Activated naive CD4-positive, alpha-beta T cell treated with anti-CD3 and anti-CD28 coated beads, Interleukin-2, amount 50 U/mL, for 72 hours (primary cell): Measurements from ENCODE around the gene VOPP1. TPM values are rescaled to one million over a fixed set of nuclear protein-coding genes. Genes with fewer than 3 reads are reported as not detected.

Experiments used
- ATAC-seq, 2 donors: fragments of 150-1000 bp; cut with Tn5 transposase; 2 replicates each; pipeline ENCODE4 v1.10.0; 2021; ENCODE audit warnings: mild to moderate bottlenecking in 2 of 2, moderate library complexity in 2 of 2
- DNase-seq, 2 donors: peaks; one replicate each; pipeline ENCODE4 v3.0.0; 2021 to 2022; ENCODE audit warnings: low spot score in 2 of 2
- H3K27ac Mint-ChIP-seq, 2 donors: one replicate each; pipeline ENCODE4 v1.8.0; 2022; ENCODE audit warnings: mild to moderate bottlenecking in 2 of 2, mixed read lengths in 2 of 2
- H3K36me3 Mint-ChIP-seq, 2 donors: one replicate each; pipeline ENCODE4 v1.8.0; 2022; ENCODE audit warnings: mixed read lengths in 2 of 2
- H3K9me3 Mint-ChIP-seq, 2 donors: one replicate each; pipeline ENCODE4 v1.8.0; 2022; ENCODE audit warnings: mixed read lengths in 2 of 2
- total RNA-seq, 2 donors: library from RNA; stranded (reverse); gene quantifications; one replicate each; pipeline ENCODE4 v1.2.3, GENCODE V29; 2022

VOPP1 gene
- total RNA-seq, 2 donors from 2014 or later, result 52.0 to 124 TPM

GRCh38 chr7:55498142-55498541, 74.2 kb downstream of the VOPP1 start:
- no peak for ATAC-seq

GRCh38 chr7:55497521-55497920, 74.8 kb downstream of the VOPP1 start:
- H3K27ac Mint-ChIP-seq, result no peak overlapping the region
- DNase-seq (no peak), ATAC-seq (no peak)
- H3K9me3 Mint-ChIP-seq, result no peaks in the 10 kb centered on the region
- peaks cover 13 to 14% of the 10 kb centered on the region in 2 donors for H3K36me3 Mint-ChIP-seq

More at GRCh38 chr7:55498142-55498541, 74.2 kb downstream of the VOPP1 start:
- peaks cover 13 to 14% of the 10 kb centered on the region in 2 donors for H3K36me3 Mint-ChIP-seq
- H3K27ac Mint-ChIP-seq, result peak overlapping the region in 1 of 2 donors; percentile 29
- no peak for DNase-seq
- no peaks in the 10 kb centered on the region for H3K9me3 Mint-ChIP-seq

DNA sequence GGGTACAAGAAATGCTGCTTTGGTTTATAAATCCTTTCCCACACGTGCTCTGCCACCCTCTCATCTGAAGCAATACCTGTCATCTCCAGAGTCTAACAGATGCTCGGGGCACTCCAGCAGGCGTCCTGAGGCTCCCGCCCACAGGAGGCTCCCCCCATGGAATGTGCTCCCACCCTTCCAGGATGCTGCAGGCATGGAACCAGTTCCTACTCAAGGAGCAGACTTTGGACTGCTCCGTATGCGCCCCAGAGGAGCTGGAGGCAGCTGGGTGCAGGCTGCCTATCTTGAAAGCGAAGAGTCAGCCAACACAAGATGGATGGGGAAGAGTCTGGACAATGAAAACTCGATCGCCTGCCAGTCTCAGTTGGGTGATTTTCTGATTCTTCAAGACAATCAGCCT, 75.4 kb downstream of the VOPP1 start:
- no peaks in the 10 kb centered on the region for H3K9me3 Mint-ChIP-seq
- ATAC-seq (no peak), DNase-seq (no peak)
- H3K27ac Mint-ChIP-seq, result peak overlapping the region in 1 of 2 donors; percentile 44
- peaks cover 13 to 14% of the 10 kb centered on the region in 2 donors for H3K36me3 Mint-ChIP-seq

DNA sequence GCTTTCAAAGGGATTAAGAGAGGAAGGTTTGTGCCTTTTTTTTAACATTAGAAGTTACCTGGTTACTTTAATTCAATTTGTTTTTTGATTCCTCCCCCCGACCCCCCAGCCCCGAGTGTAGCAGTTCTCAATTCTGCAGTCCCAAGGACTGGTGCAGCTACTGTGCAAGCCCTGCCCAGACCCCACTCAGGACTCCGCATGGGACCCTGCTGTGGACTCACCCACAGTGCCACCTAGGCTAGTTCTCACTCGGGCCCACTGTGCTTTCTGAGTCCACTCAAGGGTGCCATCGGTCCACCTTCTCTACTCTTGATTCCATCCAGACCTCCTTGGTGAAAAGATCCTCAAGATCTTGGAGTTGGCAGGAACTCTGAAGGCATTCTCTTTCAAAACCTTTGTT, 77.4 kb downstream of the VOPP1 start:
- Mint-ChIP-seq H3K9me3 (no peaks in the 10 kb centered on the region), H3K27ac (peak overlapping the region; percentile 5 to 18), H3K36me3 (peaks cover 15 to 16% of the 10 kb centered on the region in 2 donors)
- no peak for ATAC-seq
- DNase-seq, result no peak

GRCh38 chr7:55493408-55493807, 78.9 kb downstream of the VOPP1 start:
- H3K27ac Mint-ChIP-seq, result peak overlapping the region; percentile 51 to 81
- peaks cover 17 to 23% of the 10 kb centered on the region in 2 donors for H3K36me3 Mint-ChIP-seq
- peak in 1 of 2 donors; percentile 56 for ATAC-seq
- no peaks in the 10 kb centered on the region for H3K9me3 Mint-ChIP-seq
- no peak for DNase-seq

DNA sequence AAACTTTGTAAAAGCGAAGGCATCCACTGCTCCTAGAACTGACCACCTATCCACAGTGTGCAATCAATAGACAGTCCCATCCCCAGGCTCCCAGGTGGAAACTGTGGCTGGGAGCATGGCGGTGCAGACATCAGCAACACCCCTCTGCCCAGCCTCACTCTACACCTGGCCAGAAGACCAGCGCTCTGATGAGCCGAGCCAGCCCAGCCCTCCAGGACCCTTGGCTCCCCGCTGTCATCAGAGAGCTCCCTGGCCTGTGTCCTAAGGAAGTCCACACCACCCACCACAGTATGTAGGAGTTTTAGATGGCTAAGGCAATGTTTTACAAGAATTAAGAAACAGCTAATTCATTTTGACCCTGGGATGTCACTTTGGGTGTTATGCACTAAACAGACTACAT, 81.0 kb downstream of the VOPP1 start:
- Mint-ChIP-seq H3K9me3 (no peaks in the 10 kb centered on the region), H3K27ac (peak overlapping the region in 1 of 2 donors; percentile 47), H3K36me3 (peaks cover 17 to 43% of the 10 kb centered on the region in 2 donors)
- DNase-seq (no peak), ATAC-seq (no peak)

GRCh38 chr7:55490099-55490498, 82.2 kb downstream of the VOPP1 start:
- Mint-ChIP-seq H3K9me3 (no peaks in the 10 kb centered on the region), H3K36me3 (peaks cover 11 to 51% of the 10 kb centered on the region in 2 donors), H3K27ac (peak overlapping the region in 1 of 2 donors; percentile 44)
- no peak for ATAC-seq
- no peak for DNase-seq

GRCh38 chr7:55489552-55489951, 82.8 kb downstream of the VOPP1 start:
- DNase-seq (no peak), ATAC-seq (no peak)
- no peaks in the 10 kb centered on the region for H3K9me3 Mint-ChIP-seq
- peak overlapping the region in 1 of 2 donors; percentile 69 for H3K27ac Mint-ChIP-seq
- H3K36me3 Mint-ChIP-seq, result peaks cover 12 to 55% of the 10 kb centered on the region in 2 donors

- peak overlapping the region; percentile 6 to 92 for H3K27ac Mint-ChIP-seq
- no peaks in the 10 kb centered on the region for H3K9me3 Mint-ChIP-seq
- H3K36me3 Mint-ChIP-seq, result peaks cover 18 to 62% of the 10 kb centered on the region in 2 donors
- DNase-seq, result no peak
- no peak for ATAC-seq
Measured at GRCh38 chr7:55488804-55489340, 83.4 kb downstream of the VOPP1 start.

- ATAC-seq (no peak), DNase-seq (no peak)
- H3K27ac Mint-ChIP-seq, result peak overlapping the region; percentile 6 to 92
- peaks cover 18 to 68% of the 10 kb centered on the region in 2 donors for H3K36me3 Mint-ChIP-seq
- no peaks in the 10 kb centered on the region for H3K9me3 Mint-ChIP-seq
Measured at GRCh38 chr7:55488216-55488615, 84.1 kb downstream of the VOPP1 start.

- no peaks in the 10 kb centered on the region for H3K9me3 Mint-ChIP-seq
- peaks cover 18 to 69% of the 10 kb centered on the region in 2 donors for H3K36me3 Mint-ChIP-seq
- peak overlapping the region; percentile 6 to 31 for H3K27ac Mint-ChIP-seq
- DNase-seq (no peak), ATAC-seq (peak; percentile 30 to 33)
Measured at GRCh38 chr7:55486991-55487390, 85.3 kb downstream of the VOPP1 start.

- no peak for ATAC-seq
- no peak for DNase-seq
- H3K9me3 Mint-ChIP-seq, result no peaks in the 10 kb centered on the region
- no peak overlapping the region for H3K27ac Mint-ChIP-seq
- H3K36me3 Mint-ChIP-seq, result peaks cover 18 to 69% of the 10 kb centered on the region in 2 donors
Measured at GRCh38 chr7:55486192-55486590, 86.1 kb downstream of the VOPP1 start.

- no peaks in the 10 kb centered on the region for H3K9me3 Mint-ChIP-seq
- peaks cover 18 to 73% of the 10 kb centered on the region in 2 donors for H3K36me3 Mint-ChIP-seq
- DNase-seq (no peak), ATAC-seq (no peak)
- H3K27ac Mint-ChIP-seq, result peak overlapping the region in 1 of 2 donors; percentile 41
Measured at GRCh38 chr7:55485501-55486191, 86.7 kb downstream of the VOPP1 start.

DNA sequence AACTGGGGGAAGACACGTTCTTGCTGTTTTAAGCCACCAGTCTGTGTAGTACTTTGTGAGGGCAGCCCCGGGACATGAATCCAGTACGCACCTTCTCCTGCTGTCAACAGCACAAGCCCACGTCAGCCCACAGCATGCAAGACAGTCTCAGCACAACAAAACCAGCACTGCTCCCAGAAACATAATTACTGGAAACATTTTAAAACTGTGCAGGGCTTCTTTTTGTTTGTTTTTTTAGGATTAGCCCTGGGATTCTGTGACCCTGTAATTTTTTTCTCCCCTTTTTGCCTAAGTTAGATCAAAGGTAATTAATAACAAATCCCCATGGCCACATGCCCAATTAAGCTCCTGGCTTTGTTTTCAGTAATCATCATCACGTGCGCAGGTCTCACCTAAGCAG, 87.5 kb downstream of the VOPP1 start:
- ATAC-seq (no peak), DNase-seq (no peak)
- no peaks in the 10 kb centered on the region for H3K9me3 Mint-ChIP-seq
- H3K36me3 Mint-ChIP-seq, result peaks cover 16 to 72% of the 10 kb centered on the region in 2 donors
- peak overlapping the region; percentile 59 to 84 for H3K27ac Mint-ChIP-seq

GRCh38 chr7:55484241-55484640, 88.1 kb downstream of the VOPP1 start:
- DNase-seq, result no peak
- peak; percentile 23 to 44 for ATAC-seq

DNA sequence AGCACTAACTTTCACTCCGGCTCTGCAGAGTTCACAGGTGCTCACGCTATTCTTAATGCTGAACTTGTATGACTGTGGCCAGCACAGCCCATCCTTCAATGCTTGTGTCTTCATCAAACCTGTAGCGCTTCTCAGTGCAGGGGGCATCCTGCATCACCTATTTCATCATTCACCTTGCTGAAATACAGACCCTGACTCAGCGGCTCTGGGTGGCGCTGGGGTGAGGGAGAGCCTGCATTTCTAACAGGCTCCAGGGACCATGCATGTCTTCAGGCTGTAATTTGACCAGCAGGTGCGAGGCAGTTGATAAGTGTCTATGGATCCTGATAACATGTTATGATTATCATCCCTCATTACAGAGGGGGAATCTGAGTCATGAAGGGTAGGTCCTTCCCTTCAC, 89.3 kb downstream of the VOPP1 start:
- DNase-seq (no peak), ATAC-seq (no peak)
- Mint-ChIP-seq H3K9me3 (no peaks in the 10 kb centered on the region), H3K27ac (peak overlapping the region; percentile 59 to 84), H3K36me3 (peaks cover 11 to 54% of the 10 kb centered on the region in 2 donors)

More at GRCh38 chr7:55484241-55484640, 88.1 kb downstream of the VOPP1 start:
- H3K36me3 Mint-ChIP-seq, result peaks cover 11 to 66% of the 10 kb centered on the region in 2 donors
- H3K9me3 Mint-ChIP-seq, result no peaks in the 10 kb centered on the region
- H3K27ac Mint-ChIP-seq, result peak overlapping the region; percentile 59 to 84

DNA sequence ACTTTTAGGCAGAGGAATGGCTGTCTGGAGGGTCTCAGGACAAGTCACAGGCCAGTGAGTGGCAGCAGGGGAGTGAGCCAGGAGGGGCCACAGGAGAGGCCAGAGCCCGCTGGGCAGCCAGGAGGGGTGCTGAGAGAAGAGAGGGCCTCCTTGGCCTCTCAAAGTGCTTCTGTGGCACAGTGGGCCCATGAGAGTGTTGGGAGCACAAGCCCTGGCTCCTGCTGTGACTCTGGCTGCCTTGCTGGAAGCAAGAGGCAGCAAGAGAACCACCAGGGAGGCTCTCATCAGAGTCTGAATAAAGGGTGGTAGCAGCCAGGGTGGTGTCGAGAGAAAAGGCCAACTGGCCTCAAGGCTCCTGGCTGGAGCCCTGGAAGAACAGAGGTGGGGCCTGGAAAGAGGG, 91.1 kb downstream of the VOPP1 start:
- DNase-seq (no peak), ATAC-seq (peak in 1 of 2 donors; percentile 18)
- Mint-ChIP-seq H3K27ac (peak overlapping the region; percentile 12 to 78), H3K36me3 (peaks cover 11 to 47% of the 10 kb centered on the region in 2 donors), H3K9me3 (no peaks in the 10 kb centered on the region)

DNA sequence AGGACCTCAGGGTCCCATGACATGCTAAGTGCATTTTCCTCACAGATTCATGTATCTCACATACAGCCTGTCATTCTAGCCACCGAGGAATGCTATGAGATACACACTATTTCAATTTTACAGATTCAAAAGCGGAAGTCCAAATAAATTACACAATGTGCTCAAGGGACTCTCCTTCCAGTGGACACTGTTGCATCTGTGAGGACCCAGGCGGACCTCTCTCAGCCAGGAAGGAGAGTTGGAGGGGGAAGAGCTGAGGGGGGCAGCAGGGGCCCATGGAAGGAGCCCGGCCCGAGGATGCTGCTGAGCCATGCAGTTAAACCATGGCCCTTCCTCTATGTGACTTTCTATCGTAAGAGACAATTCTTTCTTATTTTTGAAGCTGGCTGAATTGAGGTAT, 93.6 kb downstream of the VOPP1 start:
- H3K9me3 Mint-ChIP-seq, result no peaks in the 10 kb centered on the region
- H3K27ac Mint-ChIP-seq, result no peak overlapping the region
- DNase-seq, result no peak
- H3K36me3 Mint-ChIP-seq, result peaks cover 0 to 39% of the 10 kb centered on the region in 2 donors
- no peak for ATAC-seq
